Mononuclear cell (primary cell): ENCODE results near the gene IRGC. TPM values are rescaled to one million over a fixed set of nuclear protein-coding genes. Genes with fewer than 3 reads are reported as not detected.

ENCODE experiments used
- H3K27me3 ChIP-seq: 2 replicates; pipeline ENCODE4 v1.6.0; 2011; ENCODE audit warnings: low read length, control low read depth; ENCODE audit not compliant: insufficient read depth
- H3K4me1 ChIP-seq: 2 replicates; pipeline ENCODE4 v1.5.1; 2011; ENCODE audit warnings: mild to moderate bottlenecking, low read length, control low read depth; ENCODE audit not compliant: insufficient read depth
- H3K4me3 ChIP-seq: 2 replicates; pipeline ENCODE4 v1.5.1; 2011; ENCODE audit warnings: mild to moderate bottlenecking, low read length, moderate library complexity
- H3K9me3 ChIP-seq: 2 replicates; pipeline ENCODE4 v1.5.1; 2011; ENCODE audit warnings: low read depth, mild to moderate bottlenecking, control low read depth, low read length
- total RNA-seq: library from RNA; depleted of rRNA; stranded (reverse); fragments of >200 nt; gene quantifications from one replicate; pipeline ENCODE4 v1.2.3, GENCODE V29; 2012

IRGC gene
- total RNA-seq, 1 donor = not detected

- no peaks in the 10 kb centered on the region for H3K27me3 ChIP-seq
Observed at GRCh38 chr19:43767818-43768217, 51.9 kb downstream of the IRGC start.

GRCh38 chr19:43768273-43769050 lies 52.6 kb downstream of the IRGC start:
- H3K9me3 ChIP-seq = no peaks in the 10 kb centered on the region
- no peak overlapping the region for H3K4me3 ChIP-seq
- no peaks in the 10 kb centered on the region for H3K27me3 ChIP-seq
- H3K4me1 ChIP-seq = peaks cover 69% of the 10 kb centered on the region

More at GRCh38 chr19:43767818-43768217, 51.9 kb downstream of the IRGC start:
- H3K4me3 ChIP-seq = no peak overlapping the region
- H3K9me3 ChIP-seq = no peaks in the 10 kb centered on the region
- peaks cover 74% of the 10 kb centered on the region for H3K4me1 ChIP-seq

- no peaks in the 10 kb centered on the region for H3K27me3 ChIP-seq
- H3K4me3 ChIP-seq = no peak overlapping the region
- no peaks in the 10 kb centered on the region for H3K9me3 ChIP-seq
- H3K4me1 ChIP-seq = peaks cover 63% of the 10 kb centered on the region
Observed at GRCh38 chr19:43769256-43769655, 53.4 kb downstream of the IRGC start.

Other genes with a start within 250 kb of the IRGC start
- gene PHLDB3, start 211.3 kb upstream of the IRGC start, total RNA-seq = 17.1 TPM
- gene ETHE1, start 188.9 kb upstream of the IRGC start, total RNA-seq = 30.6 TPM
- 0.31 TPM for gene ZNF575, start 182.9 kb upstream of the IRGC start, total RNA-seq
- 14.2 TPM for gene XRCC1, start 140.5 kb upstream of the IRGC start, total RNA-seq
- 0.63 TPM for gene PINLYP, start 140.3 kb upstream of the IRGC start, total RNA-seq
- gene IRGQ, start 119.9 kb upstream of the IRGC start, total RNA-seq = 19.5 TPM
- gene ZNF576, start 119.5 kb upstream of the IRGC start, total RNA-seq = 3.9 TPM
- 0.10 TPM for gene SRRM5, start 104.0 kb upstream of the IRGC start, total RNA-seq
- gene ZNF428, start 96.4 kb upstream of the IRGC start, total RNA-seq = 22.5 TPM
- gene CADM4, start 76.2 kb upstream of the IRGC start, total RNA-seq = 0.42 TPM
- 344 TPM for gene PLAUR, start 45.9 kb upstream of the IRGC start, total RNA-seq
- 11.4 TPM for gene SMG9, start 38.9 kb downstream of the IRGC start, total RNA-seq
- gene KCNN4, start 64.9 kb downstream of the IRGC start, total RNA-seq = 9.9 TPM
- not detected for gene LYPD5, start 86.4 kb downstream of the IRGC start, total RNA-seq
- 2.9 TPM for gene ZNF283, start 111.2 kb downstream of the IRGC start, total RNA-seq
- 0.10 TPM for gene ZNF404, start 167.9 kb downstream of the IRGC start, total RNA-seq
- 4.4 TPM for gene ZNF45, start 219.2 kb downstream of the IRGC start, total RNA-seq
- gene ZNF221, start 235.2 kb downstream of the IRGC start, total RNA-seq = 0.52 TPM